Transverse colon (tissue), 3 donors: ENCODE data around the gene WDR18.

Source experiments
- CTCF ChIP-seq, 5 experiments: fragments of 200-600 bp in 3 of 5; fragments of 450-650 bp in 2 of 5; sonication (generic) in 3 of 5; IDR thresholded peaks; 1 replicate in 2 of 5; 2 replicates in 3 of 5; pipeline ENCODE4 v1.5.1; 2016 to 2017; ENCODE audit warnings: antibody characterized with exemption in 5 of 5, inconsistent platforms in 3 of 5, mild to moderate bottlenecking in 2 of 5, moderate library complexity in 1 of 5
- POLR2A ChIP-seq: fragments of 450-650 bp; IDR thresholded peaks from one replicate; pipeline ENCODE4 v1.6.1; 2016; ENCODE audit warnings: antibody characterized with exemption, mild to moderate bottlenecking, moderate library complexity

DNA sequence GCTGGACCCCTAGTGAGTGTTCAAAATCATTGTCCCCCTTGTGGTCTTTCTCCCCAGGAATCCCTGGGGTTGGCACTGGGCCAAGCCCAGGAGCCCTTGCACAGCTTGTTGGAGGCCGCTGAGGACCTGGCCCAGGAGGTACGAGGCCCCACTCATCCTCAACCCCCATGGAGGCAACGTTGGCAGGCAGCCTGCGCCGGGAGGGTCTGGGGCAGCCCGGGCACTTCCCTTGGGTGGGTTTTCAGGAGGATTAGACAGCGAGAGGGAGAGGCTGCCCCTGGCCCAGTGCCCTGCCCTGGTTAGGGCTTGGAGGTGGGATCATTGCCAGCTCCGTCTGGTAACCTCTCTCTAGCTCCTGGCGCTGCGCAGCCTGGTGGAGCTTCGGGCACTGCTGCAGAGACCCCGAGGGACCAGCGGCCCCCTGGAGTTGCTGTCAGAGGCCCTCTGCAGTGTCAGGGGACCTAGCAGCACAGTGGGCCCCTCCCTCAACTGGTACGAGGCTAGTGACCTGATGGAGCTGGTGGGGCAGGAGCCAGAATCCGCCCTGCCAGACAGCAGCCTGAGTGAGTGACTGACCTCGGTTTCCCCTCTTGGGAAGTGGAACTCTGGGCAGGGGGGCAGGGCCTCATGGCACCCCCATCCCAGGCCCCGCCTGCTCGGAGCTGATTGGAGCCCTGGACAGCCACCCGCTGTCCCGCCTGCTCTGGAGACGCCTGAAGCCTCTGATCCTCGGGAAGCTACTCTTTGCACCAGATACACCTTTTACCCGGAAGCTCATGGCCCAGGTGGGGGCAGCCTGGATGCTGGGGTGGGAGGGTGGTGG is 58.8 kb downstream of the WDR18 start:
- TF ChIP-seq CTCF (IDR thresholded peaks at IDR 0.05) (no peak), POLR2A (no peak)
